ENCODE data around the gene BEGAIN.

BEGAIN gene

GRCh38 chr14:100580316-100581227, 6.6 kb downstream of the BEGAIN start:
- DNase-seq, result no peak

- no peak for DNase-seq
These were observed 8.7 kb downstream of the BEGAIN start for GRCh38 chr14:100578552-100578951.

GRCh38 chr14:100577986-100578431, 9.2 kb downstream of the BEGAIN start:
- DNase-seq, result no peak

- DNase-seq, result no peak
These were observed 9.8 kb downstream of the BEGAIN start for GRCh38 chr14:100577321-100577985.

GRCh38 chr14:100576091-100577085, 10.8 kb downstream of the BEGAIN start:
- no peak for DNase-seq

- no peak for DNase-seq
These were observed 11.8 kb downstream of the BEGAIN start for GRCh38 chr14:100575266-100575995.

- DNase-seq, result no peak
These were observed 12.6 kb downstream of the BEGAIN start for GRCh38 chr14:100574642-100575031.

GRCh38 chr14:100573757-100574641, 13.2 kb downstream of the BEGAIN start:
- no peak for DNase-seq

GRCh38 chr14:100573002-100573756, 14.0 kb downstream of the BEGAIN start:
- no peak for DNase-seq

- no peak for DNase-seq
These were observed 14.7 kb downstream of the BEGAIN start for GRCh38 chr14:100572543-100572942.

- no peak for DNase-seq
These were observed 15.4 kb downstream of the BEGAIN start for GRCh38 chr14:100571837-100572236.

GRCh38 chr14:100570726-100571454, 16.3 kb downstream of the BEGAIN start:
- no peak for DNase-seq

GRCh38 chr14:100569734-100570286, 17.4 kb downstream of the BEGAIN start:
- no peak for DNase-seq

- DNase-seq, result no peak
These were observed 18.1 kb downstream of the BEGAIN start for GRCh38 chr14:100568998-100569733.

- DNase-seq, result no peak
These were observed 18.8 kb downstream of the BEGAIN start for GRCh38 chr14:100568164-100568997.

GRCh38 chr14:100567877-100568163, 19.4 kb downstream of the BEGAIN start:
- no peak for DNase-seq

GRCh38 chr14:100567009-100567876, 20.0 kb downstream of the BEGAIN start:
- DNase-seq, result no peak

All from COR-L47 (cell line).